HG03039 (cell line): ENCODE data around the gene CCDC201.
"Not testable (repeated sequence)": the region's sequence is repeated elsewhere in the genome, so short reads cannot be mapped to it uniquely, and the experiment has no call there.

Experiments
- ATAC-seq: cut with Tn5 transposase; IDR thresholded peaks from one replicate; pipeline ENCODE4 v1.9.1; 2021; ENCODE audit warnings: mild to moderate bottlenecking, moderate library complexity; ENCODE audit not compliant: unreplicated experiment

Gene CCDC201

GRCh38 chr7:45878457-45879144, 5.7 kb upstream of the CCDC201 start:
- ATAC-seq: no peak

- no peak for ATAC-seq
These were observed 3.6 kb upstream of the CCDC201 start for GRCh38 chr7:45876519-45876918.

- no peak for ATAC-seq
These were observed 1.7 kb upstream of the CCDC201 start for GRCh38 chr7:45874408-45875131.

- no peak for ATAC-seq
These were observed 473 bp upstream of the CCDC201 start for GRCh38 chr7:45873355-45873754.

- no peak for ATAC-seq
These were observed 507 bp downstream of the CCDC201 start for GRCh38 chr7:45872116-45873034.

GRCh38 chr7:45869426-45869825, 3.5 kb downstream of the CCDC201 start:
- ATAC-seq: no peak

- ATAC-seq: no peak
These were observed 5.4 kb downstream of the CCDC201 start for GRCh38 chr7:45867471-45867870.

GRCh38 chr7:45865594-45866410, 7.1 kb downstream of the CCDC201 start:
- no peak for ATAC-seq

- ATAC-seq: no peak
These were observed 9.2 kb downstream of the CCDC201 start for GRCh38 chr7:45863715-45864114.

GRCh38 chr7:45856888-45857287, 16.0 kb downstream of the CCDC201 start:
- ATAC-seq: not testable (repeated sequence)

- not testable (repeated sequence) for ATAC-seq
These were observed 17.2 kb downstream of the CCDC201 start for GRCh38 chr7:45855680-45856079.

- not testable (repeated sequence) for ATAC-seq
These were observed 19.4 kb downstream of the CCDC201 start for GRCh38 chr7:45853491-45853890.

GRCh38 chr7:45852984-45853383, 19.9 kb downstream of the CCDC201 start:
- ATAC-seq: not testable (repeated sequence)

GRCh38 chr7:45848734-45849133, 24.1 kb downstream of the CCDC201 start:
- ATAC-seq: not testable (repeated sequence)

GRCh38 chr7:45846536-45846935, 26.3 kb downstream of the CCDC201 start:
- not testable (repeated sequence) for ATAC-seq

- not testable (repeated sequence) for ATAC-seq
These were observed 30.8 kb downstream of the CCDC201 start for GRCh38 chr7:45841926-45842717.

- ATAC-seq: not testable (repeated sequence)
These were observed 34.0 kb downstream of the CCDC201 start for GRCh38 chr7:45838852-45839251.

- not testable (repeated sequence) for ATAC-seq
These were observed 40.3 kb downstream of the CCDC201 start for GRCh38 chr7:45832433-45833177.

GRCh38 chr7:45829846-45830245, 43.0 kb downstream of the CCDC201 start:
- ATAC-seq: not testable (repeated sequence)
